ENCODE results near the gene CYP2J2.

DNA sequence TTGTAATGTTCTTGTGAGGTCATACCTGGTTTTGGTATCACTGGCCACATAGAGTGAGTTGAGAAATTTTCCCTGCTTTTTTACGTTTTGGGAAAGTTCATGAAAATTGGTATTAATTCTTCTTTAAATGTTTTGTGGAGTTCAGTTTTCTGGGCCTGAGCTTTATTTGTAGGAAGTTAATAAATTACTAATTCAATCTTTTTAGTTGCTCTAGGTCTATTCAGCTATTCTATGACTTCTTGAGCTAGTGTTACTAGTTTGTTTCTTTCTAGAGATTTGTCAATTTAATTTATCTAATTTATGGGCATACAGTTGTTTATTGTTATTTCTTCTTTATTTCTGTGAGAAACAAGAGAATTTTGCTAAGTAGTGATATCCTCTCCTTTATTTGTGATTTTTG, 74.5 kb downstream of the CYP2J2 start:
- TF ChIP-seq, protein P1, sequence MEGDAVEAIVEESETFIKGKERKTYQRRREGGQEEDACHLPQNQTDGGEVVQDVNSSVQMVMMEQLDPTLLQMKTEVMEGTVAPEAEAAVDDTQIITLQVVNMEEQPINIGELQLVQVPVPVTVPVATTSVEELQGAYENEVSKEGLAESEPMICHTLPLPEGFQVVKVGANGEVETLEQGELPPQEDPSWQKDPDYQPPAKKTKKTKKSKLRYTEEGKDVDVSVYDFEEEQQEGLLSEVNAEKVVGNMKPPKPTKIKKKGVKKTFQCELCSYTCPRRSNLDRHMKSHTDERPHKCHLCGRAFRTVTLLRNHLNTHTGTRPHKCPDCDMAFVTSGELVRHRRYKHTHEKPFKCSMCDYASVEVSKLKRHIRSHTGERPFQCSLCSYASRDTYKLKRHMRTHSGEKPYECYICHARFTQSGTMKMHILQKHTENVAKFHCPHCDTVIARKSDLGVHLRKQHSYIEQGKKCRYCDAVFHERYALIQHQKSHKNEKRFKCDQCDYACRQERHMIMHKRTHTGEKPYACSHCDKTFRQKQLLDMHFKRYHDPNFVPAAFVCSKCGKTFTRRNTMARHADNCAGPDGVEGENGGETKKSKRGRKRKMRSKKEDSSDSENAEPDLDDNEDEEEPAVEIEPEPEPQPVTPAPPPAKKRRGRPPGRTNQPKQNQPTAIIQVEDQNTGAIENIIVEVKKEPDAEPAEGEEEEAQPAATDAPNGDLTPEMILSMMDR (IDR thresholded peaks at IDR 0.05; ENCODE audit: insufficient read depth, low read depth, low read length), result no peak
- TF ChIP-seq EZH2 (IDR thresholded peaks at IDR 0.05; ENCODE audit: insufficient read depth, low read length), result no peak
